ENCODE measurements around the gene PAQR6.

DNA sequence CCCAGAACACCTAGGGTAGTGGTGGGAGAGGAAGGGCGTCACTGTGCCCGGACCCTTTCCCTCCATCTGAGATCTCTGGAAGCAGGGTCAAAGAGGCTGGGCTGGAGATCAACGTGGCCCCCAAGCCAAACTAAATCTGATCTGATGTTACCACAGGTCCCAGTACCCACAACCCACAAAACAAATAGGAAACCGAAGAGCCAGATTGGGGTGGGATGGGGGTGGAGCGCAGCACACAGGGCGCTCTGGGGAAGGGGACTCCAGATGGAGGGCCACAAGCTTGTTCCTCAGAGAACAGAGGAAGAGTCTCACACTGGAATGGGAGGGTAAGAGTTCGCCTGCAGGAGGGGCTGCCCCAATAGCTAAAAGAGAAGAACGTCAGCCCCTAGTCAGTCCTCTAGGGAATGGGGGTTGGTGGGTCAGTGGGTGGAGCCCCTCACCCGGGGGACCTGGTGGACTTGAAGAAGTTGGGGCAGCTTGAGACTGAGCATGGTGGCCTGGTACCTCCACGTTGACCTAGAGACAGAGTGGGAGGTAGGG, 1.5 kb downstream of the PAQR6 start:
- TF ChIP-seq POLR2A (IDR thresholded peaks at IDR 0.05) (no peak), EP300 (IDR thresholded peaks at IDR 0.05) (no peak)
- TF ChIP-seq, protein P1, sequence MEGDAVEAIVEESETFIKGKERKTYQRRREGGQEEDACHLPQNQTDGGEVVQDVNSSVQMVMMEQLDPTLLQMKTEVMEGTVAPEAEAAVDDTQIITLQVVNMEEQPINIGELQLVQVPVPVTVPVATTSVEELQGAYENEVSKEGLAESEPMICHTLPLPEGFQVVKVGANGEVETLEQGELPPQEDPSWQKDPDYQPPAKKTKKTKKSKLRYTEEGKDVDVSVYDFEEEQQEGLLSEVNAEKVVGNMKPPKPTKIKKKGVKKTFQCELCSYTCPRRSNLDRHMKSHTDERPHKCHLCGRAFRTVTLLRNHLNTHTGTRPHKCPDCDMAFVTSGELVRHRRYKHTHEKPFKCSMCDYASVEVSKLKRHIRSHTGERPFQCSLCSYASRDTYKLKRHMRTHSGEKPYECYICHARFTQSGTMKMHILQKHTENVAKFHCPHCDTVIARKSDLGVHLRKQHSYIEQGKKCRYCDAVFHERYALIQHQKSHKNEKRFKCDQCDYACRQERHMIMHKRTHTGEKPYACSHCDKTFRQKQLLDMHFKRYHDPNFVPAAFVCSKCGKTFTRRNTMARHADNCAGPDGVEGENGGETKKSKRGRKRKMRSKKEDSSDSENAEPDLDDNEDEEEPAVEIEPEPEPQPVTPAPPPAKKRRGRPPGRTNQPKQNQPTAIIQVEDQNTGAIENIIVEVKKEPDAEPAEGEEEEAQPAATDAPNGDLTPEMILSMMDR (IDR thresholded peaks at IDR 0.05) = no peak
